HepG2 (cell line): Measurements from ENCODE around the gene FKBP5.

Experiments
- MEF2D ChIP-seq: sonication (generic); formaldehyde crosslinking; IDR thresholded peaks from 2 replicates; pipeline ENCODE4 v1.5.1; 2020; ENCODE audit warnings: mild to moderate bottlenecking, missing genetic modification reagents
- RAD21 ChIP-seq: fragments of 450-650 bp; formaldehyde crosslinking; IDR thresholded peaks from 2 replicates; pipeline ENCODE4 v1.5.0; 2020; ENCODE audit warnings: mild to moderate bottlenecking
- TAF1 ChIP-seq: sonication (generic); formaldehyde crosslinking; IDR thresholded peaks from 2 replicates; pipeline ENCODE4 v1.4.0; 2020; ENCODE audit warnings: missing genetic modification reagents
- ZNF24 ChIP-seq: fragments of 450-650 bp; IDR thresholded peaks from 2 replicates; pipeline ENCODE4 v1.6.1; 2017; ENCODE audit warnings: antibody characterized with exemption, mild to moderate bottlenecking

GRCh38 chr6:35675871-35676459 is 12.8 kb downstream of the FKBP5 start:
- no peak for TF ChIP-seq ZNF24
- no peak for TF ChIP-seq TAF1 (CRISPR knock-in tag)
- TF ChIP-seq RAD21 (CRISPR knock-in tag), result no peak
- TF ChIP-seq MEF2D (CRISPR knock-in tag), result no peak
